GM12801 (cell line): ENCODE measurements around the gene USP11.

Experiments
- CTCF ChIP-seq: IDR thresholded peaks from one replicate; pipeline ENCODE4 v1.5.1; 2011; ENCODE audit warnings: control low read depth; ENCODE audit not compliant: insufficient read length; ENCODE audit errors: extremely low read depth

USP11 gene

GRCh38 chrX:47232803-47233332 is at the start of gene USP11:
Gene USP11, plus strand, starts transcription at chrX:47233009. Its CDS starts 35 bp downstream, at chrX:47233044.
- no peak for TF ChIP-seq CTCF

GRCh38 chrX:47184486-47184885 is 48.3 kb upstream of the USP11 start:
- no peak for TF ChIP-seq CTCF

GRCh38 chrX:47185241-47185640 is 47.6 kb upstream of the USP11 start:
- no peak for TF ChIP-seq CTCF

GRCh38 chrX:47186096-47186740 is 46.6 kb upstream of the USP11 start:
- no peak for TF ChIP-seq CTCF

GRCh38 chrX:47187106-47187677 is 45.6 kb upstream of the USP11 start:
- TF ChIP-seq CTCF = no peak

GRCh38 chrX:47189906-47190305 is 42.9 kb upstream of the USP11 start:
- no peak for TF ChIP-seq CTCF

GRCh38 chrX:47190445-47191269 is 42.2 kb upstream of the USP11 start:
- TF ChIP-seq CTCF = no peak
